Measurements from ENCODE around the gene JAZF1.

Gene JAZF1

GRCh38 chr7:28133872-28134271 lies 46.7 kb downstream of the JAZF1 start:
- DNase-seq, result no peak

DNA sequence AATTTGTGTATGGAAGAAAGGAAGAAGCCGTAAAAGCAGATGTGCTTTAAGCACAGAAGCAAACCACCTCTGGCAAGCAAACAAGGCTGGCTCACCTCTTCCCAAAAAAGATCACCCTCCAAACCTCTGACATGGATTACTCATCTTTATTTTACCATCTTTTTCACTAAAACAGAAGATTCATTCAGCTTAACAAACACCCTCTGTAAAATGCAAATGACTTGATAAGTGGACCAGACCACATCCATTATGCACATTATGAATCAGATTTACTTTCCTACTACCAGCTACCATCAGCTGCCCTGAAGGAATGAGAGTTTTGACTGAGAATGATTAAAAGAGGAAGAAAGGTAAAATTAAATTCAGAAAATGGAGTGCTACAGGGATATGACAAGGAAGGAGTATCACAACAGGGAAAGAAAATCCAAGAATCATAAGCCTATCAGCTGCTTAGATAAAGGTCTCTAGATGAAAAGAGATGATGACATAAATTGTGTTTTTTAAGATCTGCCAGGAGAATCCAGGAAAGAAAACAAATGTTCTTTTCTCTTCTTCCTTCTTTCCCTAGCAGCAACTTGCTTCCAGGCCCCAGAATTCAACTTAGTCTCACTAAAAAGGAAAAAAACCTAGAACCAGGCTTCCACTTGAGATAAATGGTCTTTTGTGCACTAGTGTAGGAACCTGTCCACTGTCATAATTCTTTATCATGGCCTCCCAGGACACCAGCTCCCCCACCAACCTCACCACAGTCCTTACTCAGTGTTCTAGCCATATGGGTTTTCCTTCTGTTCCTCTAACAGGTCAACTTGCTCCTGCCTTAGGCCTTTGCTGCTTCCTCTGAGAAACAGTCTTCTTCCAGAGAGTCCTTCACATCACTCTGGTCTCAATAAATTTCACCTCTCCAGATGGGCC lies 47.4 kb downstream of the JAZF1 start:
- no peak for DNase-seq

DNA sequence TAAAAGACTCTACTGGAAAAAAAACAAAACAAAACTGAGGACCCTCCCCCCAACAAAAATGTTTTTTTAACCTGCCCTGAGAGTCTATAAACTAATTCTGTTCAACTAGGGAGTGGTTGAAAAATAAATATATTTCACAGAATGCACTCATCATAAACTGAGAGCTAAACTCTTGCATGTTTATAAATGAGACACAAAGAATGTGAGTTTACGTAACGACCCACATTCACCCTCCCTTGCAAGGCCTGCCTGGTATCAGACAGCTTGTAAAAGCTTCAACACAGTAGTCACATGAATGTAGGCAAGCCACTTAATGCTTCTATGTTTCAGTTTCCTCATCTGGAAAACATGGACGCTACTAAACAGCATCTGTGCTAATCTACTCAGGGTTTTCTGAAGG lies 50.3 kb downstream of the JAZF1 start:
- no peak for DNase-seq

DNA sequence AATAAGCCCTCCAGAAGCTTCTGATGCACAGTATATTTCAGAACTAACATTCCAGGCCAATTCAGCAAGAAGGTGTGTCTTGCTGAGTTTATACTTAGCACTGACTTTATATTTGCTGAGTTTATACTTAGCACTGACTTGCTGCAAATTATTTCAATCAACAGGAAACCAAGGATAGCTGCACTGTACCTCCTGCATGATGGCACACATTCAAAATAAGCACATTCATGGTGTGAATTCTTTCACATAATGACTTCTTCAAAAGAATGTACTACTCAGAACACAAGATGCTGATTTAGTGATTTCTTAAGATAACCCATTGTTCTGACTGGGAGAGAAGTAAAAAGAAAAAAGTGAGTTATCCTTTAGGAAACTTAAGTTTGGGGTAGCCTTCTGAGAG lies 52.0 kb downstream of the JAZF1 start:
- DNase-seq, result peak in 1 of 5 donors; percentile 46

DNA sequence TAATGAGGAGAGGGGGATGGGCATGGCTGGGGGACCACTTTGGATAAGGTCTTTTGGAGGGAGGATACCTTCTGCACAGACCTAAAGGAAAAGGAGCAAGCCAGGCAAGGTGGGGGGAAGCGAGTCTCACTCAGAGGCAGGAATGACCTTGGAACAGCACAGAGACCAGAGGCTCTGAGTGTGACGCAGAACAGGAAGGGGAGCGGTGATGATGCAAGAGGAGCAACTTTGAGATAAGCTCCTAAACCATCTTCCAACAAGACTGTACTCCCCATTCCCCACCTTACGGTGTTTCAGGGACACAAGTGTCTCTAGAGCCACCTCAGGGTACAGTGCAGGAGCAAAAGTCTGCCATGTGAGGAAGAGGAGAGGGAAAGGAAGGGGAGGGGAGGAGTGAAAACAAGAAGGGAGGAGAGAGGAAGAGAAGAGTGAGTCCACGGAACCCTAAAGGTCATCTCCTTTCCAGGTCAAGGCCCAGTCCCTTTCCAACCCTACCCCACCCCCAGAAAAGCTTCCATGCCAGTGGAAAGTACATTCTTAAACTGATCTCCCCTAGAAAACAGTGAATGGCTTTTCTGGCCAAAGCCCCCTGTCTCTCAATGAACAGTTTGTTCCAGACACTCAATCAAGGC lies 54.1 kb downstream of the JAZF1 start:
- no peak for DNase-seq

DNA sequence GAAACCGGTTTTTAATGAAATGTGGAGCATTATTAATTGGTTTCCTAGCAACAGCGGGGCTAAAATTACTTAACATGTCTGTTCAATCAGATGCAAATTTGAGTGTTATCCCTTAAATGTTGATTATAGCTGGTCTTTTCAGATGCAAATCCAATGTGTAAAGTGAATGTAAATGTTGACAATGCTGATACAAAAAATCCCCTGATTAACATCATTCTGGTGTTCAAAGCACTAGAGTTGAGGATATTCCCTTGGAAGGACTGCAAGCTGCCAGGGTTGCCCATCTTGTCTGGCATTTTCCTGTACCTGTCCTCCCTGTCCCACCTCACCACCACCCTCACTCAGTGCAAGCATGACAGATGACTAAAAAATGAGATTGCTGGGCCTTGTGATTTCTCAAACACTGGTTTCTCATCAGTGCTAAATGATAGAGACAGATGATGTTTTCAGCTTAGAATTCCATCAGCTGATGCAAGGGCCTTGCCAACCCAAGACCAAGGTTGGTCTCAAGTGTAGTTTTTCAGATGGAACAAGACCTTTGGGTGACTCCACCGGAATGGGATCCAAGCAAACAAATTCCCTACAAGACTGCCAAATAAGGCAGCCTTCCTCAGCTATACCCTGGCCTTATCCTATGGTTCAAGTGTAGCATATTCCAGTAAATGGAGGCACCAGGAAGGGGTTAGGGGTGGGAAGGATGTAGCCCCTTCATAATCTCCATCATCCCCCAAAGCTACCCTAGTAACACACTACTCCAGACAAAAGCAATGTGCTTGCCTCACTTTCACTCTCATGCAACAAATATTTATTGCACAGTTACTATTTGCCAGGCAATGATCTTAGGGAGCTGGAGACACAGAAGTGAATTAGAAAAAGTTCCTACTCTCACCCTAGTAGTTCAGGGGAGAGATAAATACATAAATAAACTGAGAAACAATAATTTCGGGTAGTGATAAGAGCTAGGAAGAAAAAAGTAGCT lies 54.9 kb downstream of the JAZF1 start:
- no peak for DNase-seq

DNA sequence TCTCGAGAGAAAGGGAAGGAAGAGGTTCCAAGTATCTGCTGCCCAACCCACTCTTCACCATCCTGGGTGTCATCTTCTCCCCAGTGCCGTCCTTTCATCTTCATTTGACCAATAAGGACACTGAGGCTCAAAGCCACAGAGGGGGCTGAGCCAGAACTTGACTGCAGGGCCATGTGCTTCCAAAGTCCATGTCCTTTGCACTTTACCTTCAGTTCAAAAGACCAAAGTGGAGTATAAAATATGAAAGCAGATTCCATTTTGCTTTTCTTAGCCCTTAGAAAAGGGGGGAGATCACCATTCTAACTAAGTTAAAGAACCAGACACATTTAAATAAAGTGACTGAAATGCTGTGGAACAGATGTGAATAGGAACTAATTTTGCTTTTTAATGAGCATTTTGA lies 56.2 kb downstream of the JAZF1 start:
- DNase-seq, result no peak

DNA sequence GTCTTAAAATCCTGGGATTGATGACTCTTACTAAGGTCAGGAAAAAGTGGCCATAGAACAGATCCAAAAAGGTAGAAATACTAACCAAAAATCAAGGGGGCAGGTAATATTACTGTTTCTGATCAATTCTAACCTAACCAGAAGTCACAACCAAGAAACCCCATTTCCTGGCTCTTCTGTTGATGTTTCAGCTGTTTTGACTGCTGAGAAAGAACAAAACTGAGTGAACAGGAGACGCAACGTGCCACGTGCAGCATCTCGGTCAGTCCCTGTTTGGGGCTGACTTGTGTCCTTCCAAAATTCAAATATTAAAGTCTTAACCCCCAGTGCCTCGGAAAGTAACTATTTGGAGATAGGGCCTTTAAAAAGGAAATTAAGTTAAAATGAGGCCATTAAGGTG lies 56.8 kb downstream of the JAZF1 start:
- DNase-seq, result peak in 1 of 5 donors; percentile 58

DNA sequence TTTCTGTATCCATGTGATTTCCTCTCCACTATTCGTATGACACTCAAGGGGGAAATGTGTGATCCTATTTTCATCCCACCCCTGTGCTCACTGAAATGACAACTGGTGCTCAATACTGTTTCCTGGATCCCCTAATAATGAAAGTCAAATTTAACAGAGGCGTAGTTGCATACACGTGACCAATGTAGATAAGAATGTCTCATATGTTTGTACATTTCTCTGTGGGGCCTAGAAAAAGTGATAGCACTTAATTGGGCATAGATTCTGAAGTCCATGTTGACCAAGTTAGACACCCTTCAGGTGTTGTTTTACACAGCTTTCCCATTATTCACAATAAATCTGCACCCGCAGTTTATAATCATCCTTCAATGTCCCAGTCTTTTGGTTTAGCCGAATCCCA lies 59.1 kb downstream of the JAZF1 start:
- no peak for DNase-seq

GRCh38 chr7:28116041-28116440 lies 64.6 kb downstream of the JAZF1 start:
- no peak for DNase-seq

DNA sequence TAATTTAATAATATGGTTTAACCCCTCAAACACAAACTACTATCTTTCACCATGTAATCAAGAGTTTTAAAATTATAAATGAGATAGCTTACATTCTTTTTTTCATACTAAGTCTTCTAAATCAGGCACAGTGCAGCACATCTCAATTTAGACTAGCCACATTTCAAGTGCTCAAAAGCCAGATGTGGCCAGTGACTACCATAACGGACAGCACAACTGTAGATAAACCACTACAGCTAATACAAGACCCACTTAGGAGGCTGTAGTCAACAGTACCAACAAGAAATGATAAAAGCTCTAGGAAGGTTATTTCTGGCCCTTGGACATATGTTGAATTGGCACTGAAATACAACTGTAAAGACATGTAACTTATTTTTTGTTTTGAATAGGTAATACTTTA lies 65.3 kb downstream of the JAZF1 start:
- no peak for DNase-seq

DNA sequence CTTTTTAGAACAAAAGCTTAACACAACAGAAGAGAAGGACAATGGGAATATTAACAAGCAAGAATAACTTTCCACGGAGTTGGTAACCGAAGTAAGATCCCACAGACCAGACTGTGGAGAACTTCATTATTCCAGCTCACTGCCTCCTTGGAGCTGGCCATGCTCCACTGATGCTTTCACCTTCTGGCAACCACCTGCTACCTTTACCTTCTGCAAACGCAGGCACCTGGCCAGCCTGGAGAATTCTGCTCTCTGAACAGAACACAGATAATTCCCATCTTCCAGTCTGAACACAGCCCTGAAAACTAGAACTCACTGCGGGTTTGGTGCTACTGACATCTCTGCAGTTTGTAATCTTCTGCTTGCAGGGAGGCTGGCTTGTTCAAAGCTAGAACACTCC lies 66.5 kb downstream of the JAZF1 start:
- no peak for DNase-seq

DNA sequence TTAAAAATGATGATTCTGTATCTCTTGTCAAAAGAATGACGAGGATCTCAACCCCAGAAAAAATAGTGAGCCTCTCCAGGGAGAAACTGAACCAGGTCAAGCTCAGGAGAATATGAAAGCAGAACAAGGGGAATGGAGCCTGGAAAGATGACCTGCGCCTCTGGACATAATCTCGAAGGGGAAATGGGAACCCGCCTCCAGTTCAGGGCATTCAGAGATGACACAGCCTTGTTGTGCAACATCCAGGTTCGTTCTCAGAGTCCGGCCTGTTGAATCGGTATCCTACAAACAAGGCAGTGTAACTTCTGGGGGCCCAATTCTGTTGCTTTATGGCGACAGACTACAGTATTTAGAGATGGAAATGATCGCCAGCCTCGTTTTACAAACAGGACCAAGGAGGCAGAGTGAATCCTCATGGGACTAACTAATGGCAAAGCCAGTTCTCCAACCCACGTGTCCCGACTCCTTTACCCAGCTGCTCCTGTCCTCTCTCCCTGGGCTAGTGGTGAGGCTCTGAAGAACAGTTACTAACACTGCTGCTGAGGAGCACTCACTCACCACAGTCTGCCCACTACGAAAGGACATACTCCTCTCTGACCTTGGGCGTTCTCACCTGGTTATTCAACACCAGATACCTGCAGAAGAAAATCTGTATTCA lies 67.6 kb downstream of the JAZF1 start:
- DNase-seq, result no peak

- DNase-seq, result no peak
Measured at GRCh38 chr7:28112467-28112866, 68.1 kb downstream of the JAZF1 start.

- DNase-seq, result no peak
Measured at GRCh38 chr7:28112012-28112411, 68.6 kb downstream of the JAZF1 start.

- DNase-seq, result no peak
Measured at GRCh38 chr7:28110427-28111012, 70.1 kb downstream of the JAZF1 start.

GRCh38 chr7:28108747-28109146 lies 71.8 kb downstream of the JAZF1 start:
- DNase-seq, result no peak

- DNase-seq, result no peak
Measured at GRCh38 chr7:28107960-28108359, 72.6 kb downstream of the JAZF1 start.

DNA sequence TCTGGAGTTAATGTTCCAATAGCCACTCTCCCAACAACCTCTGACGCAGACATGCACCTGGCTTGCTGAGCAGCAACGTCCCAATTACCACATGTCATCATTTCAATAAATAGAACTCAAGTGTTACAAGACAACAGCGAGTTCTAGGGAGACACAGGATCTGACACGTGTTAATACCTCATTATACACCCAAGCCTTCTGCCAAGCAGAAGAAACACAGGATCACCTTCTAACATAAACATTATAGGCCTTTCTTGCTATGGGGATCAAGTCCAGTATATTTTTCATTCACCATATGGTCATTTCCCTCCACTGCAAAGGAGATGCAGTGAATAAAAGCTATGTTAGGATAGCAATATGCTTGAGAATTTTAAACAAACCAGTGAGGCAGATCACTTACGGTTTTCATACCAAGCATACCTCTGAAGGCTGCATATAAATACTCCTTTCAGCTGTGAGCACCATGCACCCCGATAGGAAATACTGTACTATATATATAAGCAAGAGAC lies 74.2 kb downstream of the JAZF1 start:
- DNase-seq, result no peak

DNA sequence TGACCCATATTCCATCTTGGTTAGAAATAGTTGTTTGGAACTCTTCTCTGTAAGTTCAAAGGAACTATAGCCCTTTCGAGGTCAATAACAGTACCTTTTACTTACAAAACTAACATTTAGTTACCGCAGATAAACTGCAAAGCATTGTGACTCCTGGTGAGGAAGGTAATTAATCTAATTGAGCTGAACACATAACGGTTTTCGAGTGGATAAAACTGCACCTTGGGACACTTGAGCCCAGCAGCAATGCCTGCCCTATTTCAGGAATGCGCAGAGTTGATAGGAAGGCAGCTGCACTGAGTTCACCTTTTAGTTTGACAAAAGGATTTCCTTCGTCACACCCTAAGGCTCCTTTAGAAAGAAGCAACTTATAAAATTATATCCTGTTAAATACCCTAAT lies 75.4 kb downstream of the JAZF1 start:
- no peak for DNase-seq

DNA sequence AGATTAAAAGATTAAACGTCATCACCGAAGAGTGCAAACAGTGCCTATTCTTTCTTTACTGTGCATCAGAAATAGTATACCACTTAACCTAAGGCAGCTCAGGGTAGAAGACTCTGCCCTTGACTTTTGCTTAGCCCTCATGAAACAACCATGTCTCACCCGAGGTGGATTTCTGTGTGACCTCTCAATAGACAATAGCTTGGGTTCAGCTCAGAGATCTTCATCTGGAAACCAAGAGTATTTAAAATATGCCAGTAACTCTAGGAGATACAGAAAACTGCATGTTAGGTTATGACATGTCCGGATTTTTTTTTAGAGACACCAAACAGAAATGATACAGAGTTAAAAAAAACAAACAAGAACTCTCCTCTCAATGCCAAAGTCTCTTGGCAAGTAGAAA lies 75.8 kb downstream of the JAZF1 start:
- DNase-seq, result no peak

DNA sequence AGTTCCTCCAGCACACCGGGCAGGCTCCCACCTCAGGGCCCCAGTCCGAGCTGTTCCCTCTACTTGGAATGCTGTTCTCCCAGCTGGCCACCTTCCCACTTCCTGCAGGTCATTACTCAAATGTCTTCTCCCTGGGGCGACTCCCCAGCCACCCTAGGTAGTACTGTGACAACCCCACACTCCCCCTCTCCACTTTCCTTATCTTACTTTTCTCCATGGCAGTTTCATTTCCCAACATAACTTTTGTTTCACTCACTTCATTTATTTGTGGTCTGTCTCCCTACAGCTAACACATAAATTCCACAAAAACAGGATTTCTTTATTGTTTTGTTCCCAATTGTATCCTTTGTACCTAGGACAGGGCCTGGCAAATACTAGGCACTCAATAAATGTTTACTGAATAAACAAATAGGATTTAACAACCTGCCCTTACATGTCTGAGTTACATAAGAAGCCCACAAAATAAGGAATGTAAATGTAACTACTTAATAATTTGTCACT lies 76.5 kb downstream of the JAZF1 start:
- no peak for DNase-seq

Measured in T-helper 1 cell (primary cell).